GM20000 (cell line): Measurements from ENCODE around the gene GLCCI1.
A peak's percentile ranks its signal among the peaks of the same experiment; 100 is the strongest.

Experiments used
- DNase-seq: peaks from one replicate; pipeline ENCODE4 v3.0.0; 2012; ENCODE audit warnings: low spot score
- TF ChIP-seq, protein P1 (sequence below): IDR thresholded peaks from 2 replicates; pipeline ENCODE4 v1.5.1; 2012; ENCODE audit warnings: mild to moderate bottlenecking, control low read depth; ENCODE audit errors: extremely low read depth, missing control alignments

GLCCI1 gene

GRCh38 chr7:7968544-7969305 lies at the start of gene GLCCI1:
TSS of gene GLCCI1 (plus strand) at chr7:7968796. CDS start at chr7:7969351, 555 bp downstream.
- TF ChIP-seq, protein P1, sequence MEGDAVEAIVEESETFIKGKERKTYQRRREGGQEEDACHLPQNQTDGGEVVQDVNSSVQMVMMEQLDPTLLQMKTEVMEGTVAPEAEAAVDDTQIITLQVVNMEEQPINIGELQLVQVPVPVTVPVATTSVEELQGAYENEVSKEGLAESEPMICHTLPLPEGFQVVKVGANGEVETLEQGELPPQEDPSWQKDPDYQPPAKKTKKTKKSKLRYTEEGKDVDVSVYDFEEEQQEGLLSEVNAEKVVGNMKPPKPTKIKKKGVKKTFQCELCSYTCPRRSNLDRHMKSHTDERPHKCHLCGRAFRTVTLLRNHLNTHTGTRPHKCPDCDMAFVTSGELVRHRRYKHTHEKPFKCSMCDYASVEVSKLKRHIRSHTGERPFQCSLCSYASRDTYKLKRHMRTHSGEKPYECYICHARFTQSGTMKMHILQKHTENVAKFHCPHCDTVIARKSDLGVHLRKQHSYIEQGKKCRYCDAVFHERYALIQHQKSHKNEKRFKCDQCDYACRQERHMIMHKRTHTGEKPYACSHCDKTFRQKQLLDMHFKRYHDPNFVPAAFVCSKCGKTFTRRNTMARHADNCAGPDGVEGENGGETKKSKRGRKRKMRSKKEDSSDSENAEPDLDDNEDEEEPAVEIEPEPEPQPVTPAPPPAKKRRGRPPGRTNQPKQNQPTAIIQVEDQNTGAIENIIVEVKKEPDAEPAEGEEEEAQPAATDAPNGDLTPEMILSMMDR, result no peak
- peak; percentile 96 for DNase-seq

DNA sequence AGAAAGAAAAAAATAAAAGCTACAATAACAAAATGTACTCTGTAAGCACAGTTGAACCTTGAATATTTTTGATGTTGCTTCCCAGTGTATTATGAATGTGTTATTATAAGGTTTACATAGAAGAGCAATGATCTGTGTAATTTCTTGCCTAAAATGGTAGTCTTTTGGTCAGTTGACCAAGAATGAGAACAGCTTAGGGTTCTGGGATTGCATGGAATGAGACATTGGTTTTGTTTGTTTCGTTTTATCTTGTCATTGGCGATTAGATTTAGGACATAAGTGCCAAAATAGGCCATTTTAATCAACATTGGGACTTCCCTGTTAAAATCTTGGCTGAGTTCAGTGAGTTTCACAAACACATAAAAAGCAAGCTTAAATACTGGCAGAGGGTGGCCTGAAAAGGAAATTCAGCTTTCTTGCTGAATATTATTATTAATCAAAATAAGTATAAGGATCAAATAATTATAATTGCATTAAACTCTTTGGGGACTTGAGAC lies 49.1 kb upstream of the GLCCI1 start:
- TF ChIP-seq, protein P1, result no peak
- no peak for DNase-seq

DNA sequence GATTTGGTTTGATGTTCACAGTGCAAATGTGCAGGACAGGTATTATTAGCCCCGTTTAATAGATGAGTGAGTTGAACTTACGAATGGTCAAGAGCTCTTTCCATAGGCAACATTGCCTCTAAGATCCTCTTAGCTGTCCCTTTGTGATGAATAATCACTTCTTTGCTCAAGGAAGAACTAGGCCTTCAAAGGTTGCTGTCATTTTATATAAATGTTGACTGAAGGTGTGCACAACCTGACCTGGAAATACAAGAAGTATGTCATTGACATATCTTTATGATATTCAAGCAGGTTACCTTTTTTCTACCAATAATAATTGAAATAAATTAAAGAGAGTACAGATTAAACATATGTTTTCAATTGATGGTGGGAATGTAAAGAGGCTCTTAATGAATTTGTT lies 48.5 kb upstream of the GLCCI1 start:
- no peak for DNase-seq
- TF ChIP-seq, protein P1, result no peak

DNA sequence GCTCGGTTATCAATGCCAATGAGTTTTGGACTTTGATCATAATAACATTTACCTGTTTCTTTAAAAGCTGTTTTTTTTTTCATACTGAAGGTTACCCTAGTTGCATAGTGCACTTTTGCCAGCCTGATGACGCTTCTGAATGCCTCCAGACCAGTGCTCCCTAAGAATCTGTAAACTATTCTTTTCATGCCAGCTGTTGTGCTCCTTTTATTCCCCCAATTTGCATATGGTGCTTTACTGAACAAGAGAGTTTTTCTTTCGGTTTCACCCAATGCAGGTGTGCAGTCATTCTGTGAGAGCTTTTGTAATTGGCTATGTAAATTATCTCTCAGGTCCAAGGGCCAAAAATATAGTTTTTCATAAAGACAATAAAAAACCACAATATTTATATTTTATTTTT lies 48.1 kb upstream of the GLCCI1 start:
- peak; percentile 59 for DNase-seq
- TF ChIP-seq, protein P1, result no peak

GRCh38 chr7:7921830-7922229 lies 46.8 kb upstream of the GLCCI1 start:
- TF ChIP-seq, protein P1, result no peak
- DNase-seq, result no peak

GRCh38 chr7:7922684-7923385 lies 45.8 kb upstream of the GLCCI1 start:
- DNase-seq, result no peak
- TF ChIP-seq, protein P1, result no peak

DNA sequence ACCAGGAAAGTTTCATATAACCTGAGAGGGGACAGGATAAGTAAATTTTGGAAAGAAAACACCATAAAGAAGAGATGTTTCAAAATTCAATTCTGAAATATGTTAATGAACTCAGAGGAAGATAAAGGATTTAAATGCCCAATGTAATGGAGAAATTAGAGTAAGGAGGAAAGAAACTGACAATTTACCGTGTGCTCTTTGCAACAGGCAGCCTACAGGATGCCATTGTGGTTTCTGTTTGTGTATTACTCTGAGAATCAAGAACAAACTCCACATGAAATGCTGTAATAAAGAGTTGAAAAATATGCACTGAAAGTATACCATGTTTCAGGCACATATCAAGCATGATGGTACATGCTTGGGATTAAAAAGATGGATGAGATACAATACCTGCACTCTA lies 44.8 kb upstream of the GLCCI1 start:
- TF ChIP-seq, protein P1, result no peak
- DNase-seq, result no peak
